Stimulated activated effector memory CD8-positive, alpha-beta T cell treated with anti-CD3 and anti-CD28 coated beads, Interleukin-12 subunit alpha, Interleukin-12 subunit beta, amount 100 ng/mL, for 72 hours (primary cell): ENCODE data around the gene ZNF749.

Experiments used
- ATAC-seq: fragments of 150-1000 bp; cut with Tn5 transposase; 2 replicates; pipeline ENCODE4 v1.10.0; 2021
- DNase-seq, 2 donors: peaks; one replicate each; pipeline ENCODE4 v3.0.0; 2021 to 2022; ENCODE audit warnings: low spot score in 2 of 2
- H3K27ac Mint-ChIP-seq: one replicate; pipeline ENCODE4 v1.8.0; 2022; ENCODE audit warnings: mild to moderate bottlenecking, mixed read lengths
- H3K36me3 Mint-ChIP-seq: one replicate; pipeline ENCODE4 v1.8.0; 2022; ENCODE audit warnings: mild to moderate bottlenecking, mixed read lengths
- H3K4me1 Mint-ChIP-seq: one replicate; pipeline ENCODE4 v1.8.0; 2022; ENCODE audit warnings: mixed read lengths
- H3K4me3 Mint-ChIP-seq: one replicate; pipeline ENCODE4 v1.8.0; 2022; ENCODE audit warnings: mild to moderate bottlenecking, mixed read lengths
- H3K9me3 Mint-ChIP-seq: one replicate; pipeline ENCODE4 v1.8.0; 2022; ENCODE audit warnings: mixed read lengths

The ZNF749 gene

GRCh38 chr19:57435062-57435978 is at the start of gene ZNF749:
TSS of gene ZNF749 (plus strand) at chr19:57435325. CDS start at chr19:57435579, 254 bp downstream.
- H3K4me3 Mint-ChIP-seq = peak within 1 kb of the TSS; percentile 94
- DNase-seq = peak; percentile 86 to 96
- H3K27ac Mint-ChIP-seq = peak within 1 kb of the TSS; percentile 85
- peaks cover 42% of the 10 kb centered on the region for H3K4me1 Mint-ChIP-seq
- peaks cover 17% of the 10 kb centered on the region for H3K36me3 Mint-ChIP-seq
- peaks cover 11% of the 10 kb centered on the region for H3K9me3 Mint-ChIP-seq
- peak; percentile 99 for ATAC-seq

GRCh38 chr19:57389194-57389729 is 45.9 kb upstream of the ZNF749 start:
- H3K36me3 Mint-ChIP-seq = peaks cover 15% of the 10 kb centered on the region
- no peak for ATAC-seq
- H3K9me3 Mint-ChIP-seq = peaks cover 7% of the 10 kb centered on the region
- H3K4me1 Mint-ChIP-seq = peaks cover 37% of the 10 kb centered on the region
- DNase-seq = no peak
- peak overlapping the region; percentile 94 for H3K4me3 Mint-ChIP-seq
- H3K27ac Mint-ChIP-seq = peak overlapping the region; percentile 97

- DNase-seq = peak; percentile 86 to 98
- peaks cover 10% of the 10 kb centered on the region for H3K9me3 Mint-ChIP-seq
These were observed 45.2 kb upstream of the ZNF749 start, which contains the start of gene ZNF548 for GRCh38 chr19:57389730-57390598. TSS of gene ZNF548 (plus strand) at chr19:57389854. CDS start at chr19:57390100, 246 bp downstream.

GRCh38 chr19:57395710-57396109 is 39.4 kb upstream of the ZNF749 start:
- Mint-ChIP-seq H3K36me3 (peaks cover 55% of the 10 kb centered on the region), H3K27ac (no peak overlapping the region), H3K4me1 (peaks cover 39% of the 10 kb centered on the region), H3K9me3 (peaks cover 35% of the 10 kb centered on the region), H3K4me3 (no peak overlapping the region)
- ATAC-seq = no peak
- no peak for DNase-seq

More at GRCh38 chr19:57389730-57390598, 45.2 kb upstream of the ZNF749 start, which contains the start of gene ZNF548:
- Mint-ChIP-seq H3K27ac (peak within 1 kb of the TSS; percentile 97), H3K4me1 (peaks cover 44% of the 10 kb centered on the region), H3K4me3 (peak within 1 kb of the TSS; percentile 94), H3K36me3 (peaks cover 20% of the 10 kb centered on the region)
- ATAC-seq = peak; percentile 99

- peaks cover 23% of the 10 kb centered on the region for H3K4me1 Mint-ChIP-seq
- H3K27ac Mint-ChIP-seq = no peak overlapping the region
- ATAC-seq (no peak), DNase-seq (no peak)
- H3K4me3 Mint-ChIP-seq = no peak overlapping the region
- peaks cover 38% of the 10 kb centered on the region for H3K9me3 Mint-ChIP-seq
- H3K36me3 Mint-ChIP-seq = peaks cover 55% of the 10 kb centered on the region
These were observed 36.3 kb upstream of the ZNF749 start for GRCh38 chr19:57398868-57399267.

- H3K27ac Mint-ChIP-seq = no peak overlapping the region
- H3K36me3 Mint-ChIP-seq = peaks cover 8% of the 10 kb centered on the region
- DNase-seq = no peak
- no peak overlapping the region for H3K4me3 Mint-ChIP-seq
- H3K9me3 Mint-ChIP-seq = peaks cover 8% of the 10 kb centered on the region
- no peak for ATAC-seq
- no peaks in the 10 kb centered on the region for H3K4me1 Mint-ChIP-seq
These were observed 31.2 kb upstream of the ZNF749 start for GRCh38 chr19:57403737-57404563.

- Mint-ChIP-seq H3K27ac (no peak overlapping the region), H3K9me3 (peaks cover 2% of the 10 kb centered on the region), H3K4me1 (peaks cover 12% of the 10 kb centered on the region), H3K36me3 (no peaks in the 10 kb centered on the region), H3K4me3 (no peak overlapping the region)
- peak; percentile 38 to 77 for DNase-seq
- ATAC-seq = peak; percentile 55
These were observed 28.5 kb upstream of the ZNF749 start for GRCh38 chr19:57406516-57407123.

- DNase-seq = peak; percentile 74 to 90
- Mint-ChIP-seq H3K4me1 (peaks cover 28% of the 10 kb centered on the region), H3K36me3 (peaks cover 26% of the 10 kb centered on the region), H3K9me3 (peaks cover 16% of the 10 kb centered on the region), H3K27ac (peak within 1 kb of the TSS; percentile 83), H3K4me3 (peak within 1 kb of the TSS; percentile 96)
- peak; percentile 100 for ATAC-seq
These were observed 24.1 kb upstream of the ZNF749 start, which contains the start of gene ZNF17 for GRCh38 chr19:57410877-57411671. TSS of gene ZNF17 (plus strand) at chr19:57411161. CDS start at chr19:57413616, 2,455 bp downstream.

- H3K36me3 Mint-ChIP-seq = peaks cover 64% of the 10 kb centered on the region
- ATAC-seq (no peak), DNase-seq (no peak)
- no peak overlapping the region for H3K27ac Mint-ChIP-seq
- peaks cover 29% of the 10 kb centered on the region for H3K9me3 Mint-ChIP-seq
- peaks cover 12% of the 10 kb centered on the region for H3K4me1 Mint-ChIP-seq
- H3K4me3 Mint-ChIP-seq = no peak overlapping the region
These were observed 15.7 kb upstream of the ZNF749 start for GRCh38 chr19:57419439-57419838.

- Mint-ChIP-seq H3K36me3 (peaks cover 48% of the 10 kb centered on the region), H3K9me3 (peaks cover 19% of the 10 kb centered on the region), H3K27ac (no peak overlapping the region), H3K4me1 (peaks cover 2% of the 10 kb centered on the region), H3K4me3 (no peak overlapping the region)
- DNase-seq (no peak), ATAC-seq (no peak)
These were observed 14.1 kb upstream of the ZNF749 start for GRCh38 chr19:57421037-57421436.

GRCh38 chr19:57434386-57435061 is 601 bp upstream of the ZNF749 start:
- H3K4me3 Mint-ChIP-seq = peak overlapping the region; percentile 94
- DNase-seq = no peak
- peaks cover 6% of the 10 kb centered on the region for H3K9me3 Mint-ChIP-seq
- H3K36me3 Mint-ChIP-seq = peaks cover 17% of the 10 kb centered on the region
- ATAC-seq = peak; percentile 4
- H3K4me1 Mint-ChIP-seq = peaks cover 34% of the 10 kb centered on the region
- peak overlapping the region; percentile 85 for H3K27ac Mint-ChIP-seq

- Mint-ChIP-seq H3K9me3 (peaks cover 18% of the 10 kb centered on the region), H3K4me1 (peaks cover 52% of the 10 kb centered on the region), H3K36me3 (peaks cover 17% of the 10 kb centered on the region), H3K27ac (peak overlapping the region; percentile 85), H3K4me3 (peak overlapping the region; percentile 94)
- ATAC-seq (no peak), DNase-seq (no peak)
These were observed 1.3 kb downstream of the ZNF749 start for GRCh38 chr19:57436417-57436816.

GRCh38 chr19:57437931-57438330 is 2.8 kb downstream of the ZNF749 start:
- Mint-ChIP-seq H3K4me3 (no peak overlapping the region), H3K36me3 (peaks cover 28% of the 10 kb centered on the region), H3K27ac (no peak overlapping the region), H3K9me3 (peaks cover 27% of the 10 kb centered on the region), H3K4me1 (peaks cover 57% of the 10 kb centered on the region)
- DNase-seq (no peak), ATAC-seq (no peak)
